Measurements from ENCODE around the gene DFFA.
"Not testable (repeated sequence)": the region's sequence is repeated elsewhere in the genome, so short reads cannot be mapped to it uniquely, and the experiment has no call there.

DFFA gene

DNA sequence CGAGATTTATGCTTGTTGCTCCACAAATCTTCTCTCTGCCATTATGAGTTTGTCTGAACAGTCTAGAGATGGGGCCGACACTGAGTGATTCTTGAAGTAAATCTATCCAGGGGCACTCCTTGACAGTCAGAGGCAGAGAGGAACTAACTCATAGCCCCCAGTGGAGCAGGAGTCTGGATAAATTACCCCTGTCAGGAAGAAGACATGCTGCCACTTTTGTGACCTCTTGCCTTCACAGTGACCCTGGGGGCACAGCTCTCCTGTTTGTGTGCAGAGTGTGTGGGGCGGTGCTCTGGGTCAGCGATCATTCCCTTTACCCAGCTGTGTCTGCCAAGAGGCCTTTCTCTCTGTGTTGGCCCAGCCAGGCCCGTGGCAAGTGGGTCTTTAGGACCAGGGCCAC, 31.9 kb upstream of the DFFA start:
- DNase-seq: no peak

DNA sequence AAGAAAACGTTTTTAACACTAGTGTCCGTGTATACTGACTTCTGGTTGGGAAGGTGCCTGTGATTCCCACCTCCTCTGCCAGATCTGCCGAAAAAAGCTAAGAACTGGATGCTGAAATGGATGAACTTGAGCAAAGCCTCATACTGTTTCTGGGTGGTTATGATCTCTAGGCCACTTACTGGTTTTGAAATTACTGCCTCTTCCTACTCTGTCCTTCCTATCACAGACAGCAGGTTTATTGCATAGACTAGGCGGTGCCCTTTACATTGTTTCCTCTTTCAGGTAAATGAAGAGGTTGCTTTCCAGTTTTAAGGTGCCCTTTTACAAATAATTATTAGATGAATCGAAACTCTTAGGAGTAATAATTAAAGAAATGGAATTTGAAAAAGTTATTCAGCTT, 29.9 kb upstream of the DFFA start:
- no peak for DNase-seq

DNA sequence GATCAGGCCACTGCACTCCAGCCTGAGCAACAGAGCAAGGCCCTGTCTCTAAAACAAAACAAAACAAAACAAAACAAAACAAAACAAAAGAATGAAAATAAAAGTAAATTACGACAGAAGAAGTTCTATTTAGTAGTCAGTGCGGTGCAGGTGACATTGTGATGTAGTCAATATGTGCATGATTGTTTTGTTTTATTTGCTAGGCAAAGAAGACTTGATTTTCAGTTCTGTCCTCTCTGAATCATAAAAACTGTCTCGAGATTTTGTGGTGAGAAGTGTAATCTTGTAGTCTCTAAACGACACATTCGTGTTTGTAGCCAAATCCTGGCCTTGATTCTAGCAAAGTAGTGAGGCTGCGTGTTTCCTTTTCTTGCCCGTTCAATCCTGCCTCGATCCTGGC, 25.9 kb upstream of the DFFA start:
- no peak for DNase-seq

DNA sequence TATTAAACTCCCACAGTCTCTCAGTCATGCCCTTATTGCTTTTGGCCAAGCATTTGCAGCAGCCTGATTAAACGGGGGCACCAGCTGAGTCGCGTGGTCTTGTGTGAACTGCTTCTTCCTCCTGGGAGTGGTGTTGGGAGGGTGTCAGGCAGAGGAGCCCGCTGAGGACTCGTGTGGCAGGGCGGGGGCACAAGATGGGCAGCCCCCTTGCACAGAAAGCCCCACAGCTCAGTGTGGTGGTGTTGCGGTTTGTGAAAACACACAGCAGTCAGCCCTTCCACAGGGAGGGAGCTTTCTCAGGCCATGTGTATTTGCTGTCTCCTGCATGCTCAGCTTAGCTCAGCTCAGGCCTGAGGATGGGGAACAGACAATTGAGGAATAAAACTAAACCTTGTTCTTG, 24.8 kb upstream of the DFFA start:
- no peak for DNase-seq

- DNase-seq: no peak
Observed at GRCh38 chr1:10495952-10496351, 23.6 kb upstream of the DFFA start.

GRCh38 chr1:10495475-10495817, 23.1 kb upstream of the DFFA start:
- DNase-seq: no peak

DNA sequence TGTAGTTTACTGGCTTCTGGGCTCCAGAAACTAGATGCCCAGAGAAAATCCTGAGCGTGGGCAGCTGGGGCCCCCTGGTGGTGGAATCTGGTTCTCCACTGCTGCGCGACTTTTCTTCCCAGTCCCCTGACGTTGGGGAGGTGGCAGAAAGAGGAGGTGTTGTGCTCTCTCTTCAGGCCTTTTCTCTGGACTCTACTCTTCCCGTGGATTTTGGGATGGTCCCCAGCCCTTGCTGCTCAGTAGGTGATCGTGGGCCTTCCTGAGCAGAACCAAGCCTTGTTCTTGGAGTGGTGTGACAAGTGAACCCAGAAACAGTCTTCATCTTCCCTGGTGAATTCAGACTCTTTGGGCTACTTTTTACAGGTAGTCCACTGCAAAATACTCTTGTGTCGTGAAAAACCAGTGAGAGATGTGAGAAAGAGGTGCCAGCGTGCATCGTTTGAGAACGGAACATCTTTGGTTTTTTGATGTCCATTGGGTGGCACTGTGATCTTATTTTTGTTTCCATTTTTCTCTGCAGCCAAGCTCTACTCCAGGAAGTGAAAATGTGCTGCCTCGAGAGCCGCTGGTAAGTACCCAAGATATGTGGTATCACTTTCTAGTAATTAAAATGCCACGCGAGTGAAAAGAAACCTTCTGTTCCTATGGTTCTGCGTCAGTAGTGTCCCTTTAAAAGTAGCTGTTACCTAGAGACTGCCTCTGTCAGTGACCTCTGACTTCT, 22.6 kb upstream of the DFFA start:
- DNase-seq: no peak

DNA sequence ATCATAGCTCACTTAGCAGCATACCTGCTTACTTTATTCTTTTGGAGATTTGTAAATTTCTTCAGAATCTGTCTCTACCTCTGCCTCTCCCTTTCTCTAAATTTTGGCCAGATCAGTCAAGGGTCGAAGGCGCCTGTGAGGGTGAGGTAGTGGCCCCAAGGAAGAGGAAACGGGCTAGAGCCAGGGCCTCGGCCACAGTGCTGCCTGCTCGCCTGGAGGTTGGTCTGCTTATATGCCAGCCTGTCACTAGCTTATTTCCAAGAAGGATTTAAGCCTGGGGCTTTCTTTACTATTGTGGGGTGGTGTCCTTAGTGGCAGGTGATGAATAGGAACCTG, 22.1 kb upstream of the DFFA start:
- DNase-seq: no peak

- DNase-seq: no peak
Observed at GRCh38 chr1:10490286-10490970, 18.1 kb upstream of the DFFA start.

DNA sequence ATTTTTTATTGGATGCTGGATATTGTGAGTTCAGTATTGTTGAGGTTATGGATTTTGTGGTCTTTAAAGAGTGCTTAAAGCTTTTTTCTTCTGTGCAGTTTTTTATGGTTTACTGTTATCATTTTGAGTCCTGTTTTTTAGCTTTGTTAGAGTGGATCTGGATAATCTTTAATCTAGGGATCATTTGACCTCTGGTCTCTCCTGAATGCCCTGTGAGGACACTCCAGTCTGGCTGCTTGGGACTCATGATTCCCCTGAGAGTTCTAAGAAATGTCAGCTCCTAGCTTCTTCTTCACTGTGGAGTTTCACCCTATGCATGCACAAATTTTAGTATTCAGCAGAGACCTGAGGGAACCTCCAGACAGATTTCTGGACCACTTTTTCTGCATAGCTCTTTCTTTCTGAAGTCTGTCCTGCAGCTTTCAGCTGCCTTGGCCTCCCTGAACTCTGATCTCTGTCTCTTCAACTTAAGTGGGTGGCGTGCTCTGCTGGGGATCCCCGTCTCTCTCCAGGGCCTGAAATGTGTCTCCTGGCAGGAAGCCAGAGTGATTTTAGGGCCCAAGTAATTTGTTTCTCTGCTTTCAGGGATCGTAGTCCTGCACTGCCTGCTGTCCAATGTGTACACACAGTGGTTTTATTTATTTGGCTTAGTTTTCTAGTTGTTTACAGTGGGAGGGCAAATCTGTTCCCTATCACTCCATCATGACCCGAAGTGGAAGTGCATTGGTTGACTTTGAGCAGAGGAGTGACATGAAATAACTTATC, 17.1 kb upstream of the DFFA start:
- DNase-seq: no peak

GRCh38 chr1:10484521-10484920, 12.2 kb upstream of the DFFA start:
- DNase-seq: no peak

DNA sequence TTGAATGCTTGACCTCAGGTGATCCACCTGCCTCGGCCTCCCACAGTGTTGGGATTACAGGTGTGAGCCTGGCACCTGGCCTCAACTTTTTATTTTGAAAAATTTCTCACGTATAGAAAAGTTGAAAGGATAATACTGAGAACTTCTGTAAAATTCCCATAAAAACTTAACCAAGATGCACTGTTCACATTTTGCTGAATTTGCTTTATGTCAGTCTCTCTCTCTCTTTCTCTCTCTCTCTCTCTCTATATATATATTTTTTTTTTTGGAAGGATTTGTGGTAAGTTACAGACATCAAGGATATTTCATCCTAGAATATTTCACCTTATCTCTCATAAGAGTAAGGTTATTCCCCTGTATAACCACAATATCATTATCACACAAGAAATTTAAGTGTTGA, 8.3 kb upstream of the DFFA start:
- no peak for DNase-seq

DNA sequence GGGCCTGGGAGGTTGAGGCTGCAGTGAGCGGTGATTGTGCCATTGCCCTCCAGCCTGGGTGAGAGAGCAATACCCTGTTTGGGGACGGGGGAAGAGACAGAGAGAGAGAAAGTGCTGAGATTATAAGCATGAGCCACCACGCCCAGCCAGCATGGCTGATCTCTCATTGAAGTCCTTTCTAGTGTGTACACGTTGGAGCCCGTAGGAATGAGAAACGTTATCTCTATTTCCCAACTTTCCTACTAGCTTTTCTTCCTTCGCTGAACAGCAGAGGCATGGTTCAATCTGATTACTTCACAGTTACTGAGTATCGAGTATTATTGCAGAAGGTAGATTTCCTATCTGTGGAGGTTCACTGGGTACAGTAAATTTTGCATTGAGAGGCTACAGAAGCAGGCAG, 7.0 kb upstream of the DFFA start:
- DNase-seq: no peak

DNA sequence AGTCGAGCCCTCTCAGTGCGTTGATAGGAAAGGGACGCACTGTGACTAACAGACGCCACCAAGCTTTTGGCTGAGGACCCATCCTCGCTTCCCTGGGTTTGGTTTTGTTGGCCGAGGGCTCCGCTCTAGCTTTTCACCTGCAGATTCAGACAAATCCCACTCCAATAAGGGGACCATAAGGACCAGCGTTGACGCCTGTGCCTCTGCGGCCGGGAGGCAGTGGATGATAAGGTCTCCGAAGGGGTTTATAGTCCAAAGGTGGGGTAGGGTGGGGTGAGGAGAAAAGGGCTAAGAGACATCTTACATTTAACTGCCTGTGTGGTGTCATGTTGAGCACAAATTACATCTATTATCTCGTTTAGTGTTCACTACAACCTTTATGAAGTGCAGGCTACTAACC, 3.2 kb upstream of the DFFA start:
- no peak for DNase-seq

- no peak for DNase-seq
Observed at GRCh38 chr1:10474613-10475507, 2.5 kb upstream of the DFFA start, which contains the start of gene PEX14. Gene PEX14, plus strand, starts transcription at chr1:10474950. Its CDS starts 17 bp downstream, at chr1:10474967.

GRCh38 chr1:10474309-10474612, 1.9 kb upstream of the DFFA start:
- DNase-seq: not testable (repeated sequence)

DNA sequence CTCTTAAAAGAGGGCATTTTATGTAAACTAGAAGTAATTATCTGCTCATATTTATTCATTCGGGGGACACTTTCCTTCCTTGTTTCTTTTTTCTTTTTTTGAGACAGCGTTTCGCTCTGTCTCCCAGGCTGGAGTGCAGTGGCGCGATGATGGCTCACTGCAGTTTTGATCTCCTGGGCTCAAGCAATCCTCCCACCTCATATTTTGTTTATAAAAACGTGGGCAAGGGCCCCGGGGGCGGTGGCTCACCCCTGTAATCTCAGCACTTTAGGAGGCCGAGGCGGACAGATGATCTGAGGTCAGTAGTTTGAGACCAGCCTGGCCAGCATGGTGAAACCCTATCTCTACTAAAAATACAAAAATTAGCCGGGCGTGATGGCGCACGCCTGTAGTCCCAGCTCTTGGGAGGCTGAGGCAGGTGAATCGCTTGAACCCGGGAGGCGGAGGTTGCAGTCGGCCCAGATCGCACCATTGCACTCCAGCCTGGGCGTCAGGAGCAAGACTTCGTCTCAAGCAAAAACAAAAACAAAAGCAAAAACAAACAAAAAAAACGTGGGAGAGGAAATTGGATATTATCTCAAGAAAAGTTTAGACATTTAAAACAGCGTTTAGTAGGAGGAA, 926 bp upstream of the DFFA start:
- no peak for DNase-seq

DNA sequence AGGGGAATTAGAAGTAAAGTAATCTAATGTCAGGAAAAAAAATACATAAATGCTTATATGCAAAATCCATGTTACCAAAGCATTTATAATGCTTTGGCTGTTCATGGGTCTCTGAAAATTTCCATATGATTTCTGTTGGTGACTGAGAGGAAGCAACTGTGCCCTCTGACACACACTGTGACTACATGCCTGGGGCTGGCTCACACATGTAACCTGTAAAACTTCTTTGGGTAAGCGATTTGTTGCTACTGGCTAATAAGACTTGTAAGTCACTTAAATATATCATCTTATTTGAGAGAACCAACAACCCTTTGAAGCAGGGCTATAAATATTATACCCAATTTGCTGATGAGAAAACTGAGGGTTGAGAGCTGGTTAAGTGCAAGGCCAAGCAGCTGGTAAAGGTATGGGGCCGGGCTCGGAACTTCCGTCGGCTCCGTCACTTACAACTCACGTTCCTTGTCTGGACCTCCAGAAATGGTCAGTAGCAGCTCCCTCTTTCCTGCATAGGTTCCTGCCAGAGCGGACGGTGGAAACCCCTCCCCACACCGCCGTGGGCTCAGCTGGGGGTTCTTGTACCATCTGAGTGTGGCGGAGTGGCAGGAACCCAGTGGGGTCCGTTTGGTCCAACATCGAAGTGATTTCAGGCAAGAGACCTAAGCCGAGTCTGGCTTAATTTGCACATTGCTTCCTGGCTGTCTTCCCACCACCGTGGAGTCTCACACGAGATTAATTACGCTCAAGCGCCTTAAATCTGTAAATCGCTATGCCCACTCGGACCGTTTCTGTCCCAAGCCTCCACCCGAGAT, 714 bp downstream of the DFFA start:
- no peak for DNase-seq

DNA sequence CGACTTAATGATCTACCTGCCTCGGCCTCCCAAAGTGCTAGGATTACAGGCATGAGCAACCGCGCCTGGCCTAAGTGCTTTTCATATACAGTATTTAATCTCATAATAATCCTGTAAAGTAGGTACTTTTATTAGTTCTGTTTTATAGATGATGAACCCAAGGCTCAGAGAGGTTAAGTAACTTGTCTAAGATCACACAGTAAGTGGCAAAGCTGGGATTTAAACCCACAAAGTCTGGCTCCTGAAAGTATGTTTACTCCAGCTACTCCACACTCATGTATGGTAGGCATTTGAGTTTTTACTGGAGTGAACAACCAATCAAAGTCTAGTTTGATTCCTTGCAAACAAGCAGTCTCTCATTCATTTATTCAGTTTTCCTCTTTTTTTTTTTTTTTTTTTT, 2.3 kb downstream of the DFFA start:
- no peak for DNase-seq

- no peak for DNase-seq
Observed at GRCh38 chr1:10467078-10467477, 5.3 kb downstream of the DFFA start.

GRCh38 chr1:10459184-10459583, 13.1 kb downstream of the DFFA start:
- no peak for DNase-seq

DNA sequence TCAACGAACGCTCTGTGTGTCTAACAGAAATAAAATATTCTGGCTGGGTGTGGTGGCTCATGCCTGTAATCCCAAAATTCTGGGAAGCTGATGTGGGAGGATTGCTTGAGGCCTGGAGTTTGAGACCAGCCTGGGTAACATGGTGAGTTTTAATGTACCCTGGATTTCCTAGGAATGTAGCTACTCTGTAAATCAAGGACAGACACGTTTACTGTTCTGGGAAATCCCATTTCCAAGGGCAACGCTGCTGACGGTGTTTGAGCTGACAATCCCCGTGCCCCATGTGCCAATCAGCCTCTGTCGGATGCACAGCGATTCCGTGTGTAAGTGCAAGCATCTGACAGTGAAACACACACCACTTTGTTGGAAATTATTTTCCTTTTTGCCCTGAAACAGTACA, 14.5 kb downstream of the DFFA start:
- DNase-seq: no peak

All from NCI-H2107 (cell line).